ENCODE data around the gene HS6ST3.
"Not testable (repeated sequence)": the region's sequence is repeated elsewhere in the genome, so short reads cannot be mapped to it uniquely, and the experiment has no call there.

Gene HS6ST3

GRCh38 chr13:96444676-96445075 lies 354.8 kb downstream of the HS6ST3 start:
- no peak for DNase-seq (ENCODE audit: low read depth)

GRCh38 chr13:96449920-96450319 lies 360.0 kb downstream of the HS6ST3 start:
- no peak for DNase-seq (ENCODE audit: low read depth)

GRCh38 chr13:96450326-96451020 lies 360.6 kb downstream of the HS6ST3 start:
- DNase-seq (ENCODE audit: low read depth) = no peak

- no peak for DNase-seq (ENCODE audit: low read depth)
Observed at GRCh38 chr13:96454466-96454865, 364.6 kb downstream of the HS6ST3 start.

GRCh38 chr13:96460609-96461008 lies 370.7 kb downstream of the HS6ST3 start:
- no peak for DNase-seq (ENCODE audit: low read depth)

- DNase-seq (ENCODE audit: low read depth) = no peak
Observed at GRCh38 chr13:96473526-96474180, 383.7 kb downstream of the HS6ST3 start.

- no peak for DNase-seq (ENCODE audit: low read depth)
Observed at GRCh38 chr13:96474181-96474557, 384.3 kb downstream of the HS6ST3 start.

- DNase-seq (ENCODE audit: low read depth) = no peak
Observed at GRCh38 chr13:96475103-96475502, 385.2 kb downstream of the HS6ST3 start.

- DNase-seq (ENCODE audit: low read depth) = no peak
Observed at GRCh38 chr13:96481482-96481881, 391.6 kb downstream of the HS6ST3 start.

GRCh38 chr13:96490496-96490989 lies 400.6 kb downstream of the HS6ST3 start:
- no peak for DNase-seq (ENCODE audit: low read depth)

- no peak for DNase-seq (ENCODE audit: low read depth)
Observed at GRCh38 chr13:96491103-96491502, 401.2 kb downstream of the HS6ST3 start.

GRCh38 chr13:96492766-96493165 lies 402.9 kb downstream of the HS6ST3 start:
- no peak for DNase-seq (ENCODE audit: low read depth)

GRCh38 chr13:96499656-96500055 lies 409.7 kb downstream of the HS6ST3 start:
- no peak for DNase-seq (ENCODE audit: low read depth)

- no peak for DNase-seq (ENCODE audit: low read depth)
Observed at GRCh38 chr13:96500953-96501352, 411.0 kb downstream of the HS6ST3 start.

- DNase-seq (ENCODE audit: low read depth) = no peak
Observed at GRCh38 chr13:96503481-96503880, 413.6 kb downstream of the HS6ST3 start.

- no peak for DNase-seq (ENCODE audit: low read depth)
Observed at GRCh38 chr13:96511587-96511986, 421.7 kb downstream of the HS6ST3 start.

GRCh38 chr13:96519380-96519779 lies 429.5 kb downstream of the HS6ST3 start:
- DNase-seq (ENCODE audit: low read depth) = no peak

GRCh38 chr13:96524398-96525020 lies 434.6 kb downstream of the HS6ST3 start:
- not testable (repeated sequence) for DNase-seq (ENCODE audit: low read depth)

- DNase-seq (ENCODE audit: low read depth) = no peak
Observed at GRCh38 chr13:96525715-96526114, 435.8 kb downstream of the HS6ST3 start.

- no peak for DNase-seq (ENCODE audit: low read depth)
Observed at GRCh38 chr13:96527497-96527896, 437.6 kb downstream of the HS6ST3 start.

- DNase-seq (ENCODE audit: low read depth) = no peak
Observed at GRCh38 chr13:96532804-96533203, 442.9 kb downstream of the HS6ST3 start.

GRCh38 chr13:96533408-96533807 lies 443.5 kb downstream of the HS6ST3 start:
- DNase-seq (ENCODE audit: low read depth) = no peak

- DNase-seq (ENCODE audit: low read depth) = no peak
Observed at GRCh38 chr13:96539791-96540190, 449.9 kb downstream of the HS6ST3 start.

Data from activated T-helper 1 cell treated with Interleukin-2 at 50 U/mL for 16 hours (primary cell).